GM21423 (cell line): ENCODE data around the gene TMOD3.
"Not testable (repeated sequence)": the region's sequence is repeated elsewhere in the genome, so short reads cannot be mapped to it uniquely, and the experiment has no call there.

Experiments
- ATAC-seq: cut with Tn5 transposase; IDR thresholded peaks from one replicate; pipeline ENCODE4 v1.9.1; 2021; ENCODE audit warnings: mild to moderate bottlenecking, moderate library complexity; ENCODE audit not compliant: unreplicated experiment

The TMOD3 gene

DNA sequence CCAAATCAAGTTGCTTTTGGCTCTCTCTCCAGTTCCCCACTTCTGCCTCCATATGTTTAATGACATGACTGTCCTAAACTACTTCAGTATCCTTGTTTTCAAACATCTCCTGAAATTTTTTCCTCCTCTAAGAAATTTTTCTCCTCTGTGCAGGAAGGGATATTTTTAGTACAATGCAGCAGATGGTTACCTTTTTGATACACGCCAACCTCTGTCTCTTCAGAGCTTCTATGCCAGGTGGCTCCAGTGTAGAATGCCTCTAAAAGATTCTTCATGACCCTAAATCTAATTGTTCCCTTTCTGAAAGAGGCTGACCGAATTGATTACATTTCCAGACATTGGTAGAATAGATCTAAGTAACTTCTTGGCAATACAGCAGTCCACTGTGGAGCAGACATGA, 33.7 kb downstream of the TMOD3 start:
- no peak for ATAC-seq

DNA sequence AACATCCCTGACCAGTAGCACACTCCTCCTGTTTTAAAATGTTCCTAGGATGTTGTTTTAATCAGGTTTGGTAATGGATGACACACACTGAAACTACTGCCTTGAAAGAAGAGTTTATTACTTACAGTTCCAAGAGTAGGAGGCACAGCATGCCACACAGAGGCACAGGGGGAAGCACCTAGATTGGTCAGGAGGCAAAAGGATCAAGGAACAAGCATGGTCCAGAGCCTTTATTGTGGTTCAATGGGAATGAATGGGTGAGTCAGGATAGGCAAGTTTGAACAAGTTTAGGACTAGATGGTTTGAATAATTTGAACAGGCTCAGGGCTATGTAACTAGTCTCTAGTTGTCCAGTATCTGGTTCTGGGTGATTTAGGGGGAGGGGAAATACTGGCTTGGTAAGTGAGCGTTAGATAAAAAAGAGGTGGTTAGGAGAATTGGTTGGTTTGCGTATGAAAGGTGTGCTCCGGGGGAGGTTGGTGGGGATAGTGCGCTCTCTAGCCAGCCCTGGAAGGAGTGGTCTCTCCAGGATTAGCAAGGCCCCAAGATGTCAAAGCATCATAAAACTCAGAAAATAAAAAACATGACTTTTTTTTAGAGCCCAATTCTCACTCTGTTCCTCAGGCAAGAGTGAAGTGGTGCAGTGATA, 35.1 kb downstream of the TMOD3 start:
- ATAC-seq: no peak

DNA sequence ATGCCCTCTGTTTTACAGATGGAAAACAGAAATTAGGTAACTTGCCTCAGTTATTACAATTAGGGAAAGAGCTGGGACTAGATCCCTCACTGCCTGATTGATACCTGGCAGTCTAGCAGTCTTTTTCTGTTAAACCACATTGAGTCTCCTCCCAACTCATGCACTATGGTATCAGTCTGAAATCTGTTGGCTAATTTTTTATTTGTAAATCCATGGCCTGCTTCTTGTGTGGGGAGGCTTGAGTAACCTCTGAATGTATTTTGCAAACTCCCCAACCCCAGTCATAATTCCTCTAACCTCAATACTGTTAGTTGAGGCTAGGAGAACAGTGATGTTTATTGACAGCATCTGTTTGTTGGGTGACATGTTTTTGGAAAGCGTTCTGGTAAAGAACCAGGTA, 35.9 kb downstream of the TMOD3 start:
- ATAC-seq: no peak

DNA sequence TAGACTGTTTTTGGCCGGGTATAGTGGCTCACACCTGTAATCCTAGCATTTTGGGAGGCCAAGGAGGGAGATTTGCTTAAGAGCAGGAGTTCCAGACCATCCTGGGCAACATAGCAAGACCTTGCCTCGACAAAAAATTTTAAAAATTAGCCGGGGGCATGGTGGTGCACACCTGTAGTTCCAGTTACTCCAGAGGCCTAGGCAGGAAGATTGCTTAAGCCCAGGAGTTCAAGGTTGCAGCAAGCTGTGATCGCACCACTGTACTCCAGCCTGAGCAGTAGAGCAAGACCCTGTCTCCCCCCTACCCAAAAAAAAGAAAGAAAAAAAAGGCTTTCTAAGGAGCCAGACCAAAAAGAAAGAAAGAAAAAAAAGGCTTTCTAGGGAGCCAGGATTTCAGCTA, 36.7 kb downstream of the TMOD3 start:
- ATAC-seq: no peak

DNA sequence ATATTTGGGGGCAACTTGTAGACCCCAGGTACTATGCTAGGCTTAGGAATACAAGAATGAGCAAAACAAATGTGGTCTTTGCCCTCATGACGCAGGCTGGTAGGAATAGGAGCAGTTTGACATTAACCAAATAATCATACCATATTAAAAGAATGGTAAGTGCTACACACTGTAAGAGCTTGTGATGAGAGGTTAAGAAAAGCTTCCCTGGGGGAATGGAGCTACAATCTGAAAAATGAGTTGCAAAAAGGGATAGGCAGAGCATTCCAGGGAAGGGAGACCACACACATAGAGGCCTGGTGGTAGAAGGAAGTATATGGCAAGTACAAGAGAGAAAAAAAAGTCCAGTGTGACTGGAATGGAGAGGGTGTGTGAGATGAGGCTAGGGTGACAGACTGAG, 37.3 kb downstream of the TMOD3 start:
- ATAC-seq: no peak

DNA sequence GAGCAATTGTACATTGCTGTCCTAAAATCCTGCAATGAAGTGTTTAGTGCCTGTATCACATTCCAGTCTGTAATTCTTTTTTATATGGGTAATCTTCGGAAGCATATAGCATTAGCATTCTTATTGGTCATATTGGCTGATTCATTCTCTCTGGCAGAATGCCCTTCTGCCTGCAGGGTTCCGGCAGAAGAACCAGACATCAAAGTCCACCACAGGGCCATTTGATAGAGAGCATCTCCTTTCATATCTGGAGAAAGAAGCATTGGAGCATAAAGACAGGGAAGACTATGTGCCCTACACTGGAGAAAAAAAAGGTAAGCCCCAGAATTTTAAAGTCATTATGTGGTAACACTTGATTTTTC, 39.6 kb downstream of the TMOD3 start:
- no peak for ATAC-seq

DNA sequence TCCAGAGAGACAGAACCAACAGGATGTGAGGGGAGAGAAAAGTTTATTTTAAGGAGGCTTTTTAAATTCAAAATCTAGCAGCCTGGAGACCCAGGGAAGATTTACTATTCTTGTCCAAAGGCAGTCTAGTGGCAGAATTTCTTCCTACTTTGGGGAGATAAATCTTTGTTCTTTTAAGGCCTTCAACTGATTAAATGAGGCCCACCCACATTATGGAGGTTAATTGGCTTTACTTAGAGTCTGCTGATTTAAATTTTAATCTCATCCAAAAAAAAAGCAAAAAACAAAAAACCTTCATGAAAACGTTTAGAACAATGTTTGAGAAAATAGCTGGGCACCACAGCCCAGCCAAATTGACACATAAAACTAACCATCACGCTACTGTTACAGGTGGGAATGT, 41.3 kb downstream of the TMOD3 start:
- ATAC-seq: no peak

DNA sequence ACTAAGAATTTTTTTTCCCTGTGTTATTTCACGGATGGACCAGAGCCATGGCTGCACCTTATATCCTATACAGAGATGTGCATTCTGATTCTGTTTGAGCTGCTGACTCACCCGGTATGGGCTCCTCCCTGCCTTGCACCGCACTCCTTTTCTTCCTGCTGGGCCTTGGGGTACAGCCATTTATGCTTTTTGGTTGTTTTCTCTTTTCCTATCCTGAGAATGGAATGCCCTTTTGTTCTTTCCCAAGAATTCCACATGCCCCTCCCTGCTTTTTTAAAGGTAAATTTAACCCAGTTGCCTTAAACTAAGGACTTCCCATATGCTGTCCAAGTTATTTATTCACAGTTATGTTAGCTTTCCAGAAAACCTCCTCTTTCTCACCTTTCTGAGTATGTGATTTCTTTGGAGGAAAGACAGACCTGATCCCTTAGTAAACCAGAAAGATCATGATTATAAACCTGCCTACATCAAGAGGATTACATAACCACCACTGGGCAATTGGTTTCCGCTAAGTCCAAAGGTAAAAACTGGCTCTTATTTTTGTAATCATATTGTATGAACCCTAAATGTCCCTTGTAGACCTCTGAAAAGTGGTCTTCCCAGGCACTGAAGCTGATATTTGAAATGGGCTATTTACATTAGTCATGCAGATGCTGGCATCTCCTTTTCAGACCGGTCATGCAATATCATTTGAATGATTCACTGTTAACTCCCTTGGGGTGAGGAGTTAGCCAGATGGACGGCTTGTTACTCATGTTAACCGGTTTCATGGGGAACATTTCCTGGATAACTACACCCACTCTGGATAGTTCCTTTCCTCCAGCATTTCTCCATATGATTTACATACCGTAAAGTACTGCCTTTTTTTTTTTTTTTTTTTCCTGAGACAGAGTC, 45.5 kb downstream of the TMOD3 start:
- ATAC-seq: no peak

DNA sequence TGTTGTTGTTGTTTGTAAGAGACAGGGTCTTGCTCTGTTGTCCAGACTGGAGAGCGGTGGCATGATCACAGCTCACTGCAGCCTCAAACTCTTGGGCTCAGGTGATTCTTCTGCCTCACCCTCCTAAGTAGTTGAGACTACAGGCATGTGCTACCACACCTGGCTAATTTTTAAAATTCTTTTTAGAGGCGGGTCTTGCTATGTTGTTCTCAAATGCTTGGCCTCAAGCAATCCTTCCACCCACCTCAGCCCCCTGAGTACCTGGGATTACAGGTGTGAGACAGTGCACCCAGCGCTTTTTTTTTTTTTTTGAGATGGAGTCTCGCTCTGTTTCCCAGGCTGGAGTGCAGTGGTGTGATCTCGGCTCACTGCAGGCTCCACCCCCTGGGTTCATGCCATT, 46.7 kb downstream of the TMOD3 start:
- ATAC-seq: no peak

DNA sequence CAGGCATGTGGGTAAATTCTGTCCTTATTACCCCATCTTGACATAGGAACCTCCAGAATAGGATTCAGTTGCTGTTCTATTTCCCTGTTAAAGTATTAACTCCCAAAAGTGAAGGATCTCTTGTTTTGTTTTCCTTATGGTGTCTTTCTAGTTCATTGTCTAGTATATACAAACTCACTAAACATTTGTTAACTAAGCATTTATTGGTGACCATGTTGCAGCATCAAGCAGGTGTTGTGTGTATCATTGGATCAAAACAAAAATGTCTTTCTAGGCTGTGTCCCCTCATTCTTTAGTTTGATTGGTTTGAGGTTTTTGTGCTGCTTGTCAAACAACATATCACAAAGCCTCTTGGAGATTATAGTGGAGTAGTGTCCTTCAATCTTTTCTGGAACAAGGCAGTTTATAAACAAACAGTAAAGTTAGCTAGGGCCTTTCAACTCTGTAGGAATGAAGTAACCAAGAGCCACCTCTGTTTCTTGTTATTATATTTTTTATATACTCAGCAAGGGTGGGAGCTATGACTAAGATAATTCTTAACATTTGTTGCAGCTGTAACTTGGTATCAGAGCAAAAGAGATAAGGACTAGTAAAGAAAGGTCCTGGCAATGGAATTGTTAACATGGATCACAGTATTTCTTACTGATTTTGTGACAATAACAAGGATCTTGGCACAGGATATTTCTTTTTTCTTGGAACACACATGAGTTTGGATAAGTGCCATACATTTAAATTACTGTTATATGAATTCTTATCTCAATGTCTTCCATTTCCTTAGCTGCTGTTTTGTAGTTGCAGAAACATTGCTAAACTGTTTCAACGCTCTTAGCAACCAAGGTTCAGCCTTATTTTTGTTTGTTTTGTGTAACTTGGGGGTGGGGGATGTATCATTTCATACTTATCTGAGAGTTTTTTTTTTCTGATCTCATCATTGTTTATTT, 49.3 kb downstream of the TMOD3 start:
- ATAC-seq: no peak

DNA sequence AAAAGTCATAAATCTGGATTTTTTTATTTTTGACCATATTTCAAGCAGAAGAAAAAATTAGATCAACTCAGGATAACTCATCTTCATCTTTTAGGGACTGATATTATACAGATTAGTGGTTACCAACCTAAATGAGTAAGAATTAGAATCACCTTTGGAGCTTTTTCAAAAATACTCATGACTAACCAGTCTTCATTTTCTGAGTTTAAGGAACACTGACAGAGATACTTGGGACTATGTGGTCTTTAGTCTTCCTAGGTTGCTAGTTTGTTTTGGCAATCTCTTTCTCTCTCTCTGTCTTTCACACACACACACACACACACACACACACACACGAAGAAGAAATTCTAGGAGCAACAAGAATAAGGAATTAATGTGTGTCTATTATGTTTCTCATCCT, 50.1 kb downstream of the TMOD3 start:
- ATAC-seq: no peak

DNA sequence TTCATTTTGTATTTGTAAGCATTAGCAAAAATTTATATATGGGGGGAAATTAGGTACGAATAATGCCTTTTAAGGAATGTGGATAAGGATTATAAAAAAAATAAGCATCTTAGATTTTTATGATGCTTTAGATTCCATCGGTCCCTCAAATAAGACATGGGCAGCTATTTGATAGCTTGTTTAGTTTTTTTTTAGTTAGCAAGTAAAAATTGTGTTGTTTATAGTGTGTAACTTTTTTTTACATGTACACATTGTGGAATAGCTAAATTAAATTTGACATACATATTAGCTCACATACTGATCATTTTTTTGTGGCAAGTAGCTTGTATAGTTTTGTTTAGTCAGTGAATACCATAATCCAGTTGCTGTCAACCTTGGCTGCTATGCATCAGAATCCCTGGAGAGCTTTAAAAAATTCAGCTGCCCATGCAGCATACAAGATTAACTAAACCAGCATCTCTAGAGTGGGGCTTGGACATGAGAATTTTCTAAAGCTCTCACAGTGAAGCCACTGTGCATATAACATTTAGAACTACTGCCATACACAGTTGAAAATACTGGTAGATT, 53.9 kb downstream of the TMOD3 start:
- no peak for ATAC-seq

DNA sequence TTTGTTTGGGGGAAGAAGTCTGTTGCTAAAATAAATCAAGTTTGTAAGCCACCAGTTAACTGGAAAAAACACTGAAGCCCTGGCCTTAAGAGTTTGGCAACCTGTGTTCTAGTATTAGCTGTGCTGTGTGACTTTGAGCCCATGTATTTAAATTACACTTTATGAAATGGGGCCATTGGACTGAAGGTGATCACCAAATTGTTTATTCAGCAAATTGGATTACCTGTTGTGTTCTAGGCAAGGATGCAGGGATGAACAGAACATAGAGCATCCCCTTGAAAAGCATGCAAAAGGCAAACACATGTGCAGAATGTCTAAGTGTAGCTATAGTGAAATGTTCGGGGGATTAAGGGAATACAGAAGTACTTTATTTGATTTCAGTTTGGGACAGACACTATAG, 54.6 kb downstream of the TMOD3 start:
- no peak for ATAC-seq

DNA sequence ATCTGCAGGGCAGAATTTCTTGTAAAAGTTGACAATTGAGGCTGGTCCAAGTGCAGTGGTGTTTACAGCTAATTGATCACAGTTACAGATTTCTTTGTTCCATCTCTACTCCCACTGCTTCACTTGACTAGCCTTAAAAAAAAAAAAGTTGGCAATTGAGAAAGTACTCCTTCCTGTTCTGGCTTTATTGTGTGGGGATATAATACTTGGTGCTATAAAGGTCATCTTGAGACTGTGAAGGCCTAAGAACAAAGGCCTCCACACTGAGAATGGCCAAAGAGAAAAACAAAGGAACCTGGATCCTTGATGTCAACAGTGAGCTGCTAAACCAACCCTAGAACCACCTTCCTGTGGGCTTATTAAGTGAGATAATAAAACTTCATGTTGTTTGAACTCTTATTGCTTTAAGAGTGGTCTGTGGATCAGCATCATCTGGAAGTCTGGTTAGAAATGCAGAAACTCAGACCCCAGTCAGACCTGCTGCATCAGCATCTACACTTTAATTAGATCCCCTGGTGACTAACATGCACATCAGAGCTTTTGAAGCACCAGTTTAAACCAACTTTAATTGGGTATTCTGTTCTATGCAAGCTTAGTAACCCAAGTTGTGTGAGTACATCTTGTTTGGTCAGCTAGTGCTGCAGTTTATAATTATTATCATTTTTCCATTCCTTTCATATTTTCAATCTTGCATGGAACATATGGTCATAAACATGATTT, 55.2 kb downstream of the TMOD3 start:
- no peak for ATAC-seq

DNA sequence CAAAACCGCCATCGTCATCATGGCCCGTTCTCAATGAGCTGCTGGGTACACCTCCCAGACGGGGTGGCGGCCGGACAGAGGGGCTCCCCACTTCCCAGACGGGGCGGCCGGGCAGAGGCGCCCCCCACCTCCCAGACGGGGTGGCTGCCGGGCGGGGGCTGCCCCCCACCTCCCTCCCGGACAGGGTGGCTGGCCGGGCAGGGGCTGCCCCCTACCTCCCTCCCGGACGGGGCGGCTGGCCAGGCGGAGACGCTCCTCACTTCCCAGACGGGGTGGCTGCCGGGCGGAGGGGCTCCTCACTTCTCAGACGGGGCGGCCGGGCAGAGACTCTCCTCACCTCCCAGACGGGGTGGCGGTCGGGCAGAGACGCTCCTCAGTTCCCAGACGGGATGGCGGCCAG, 56.3 kb downstream of the TMOD3 start:
- ATAC-seq: not testable (repeated sequence)

DNA sequence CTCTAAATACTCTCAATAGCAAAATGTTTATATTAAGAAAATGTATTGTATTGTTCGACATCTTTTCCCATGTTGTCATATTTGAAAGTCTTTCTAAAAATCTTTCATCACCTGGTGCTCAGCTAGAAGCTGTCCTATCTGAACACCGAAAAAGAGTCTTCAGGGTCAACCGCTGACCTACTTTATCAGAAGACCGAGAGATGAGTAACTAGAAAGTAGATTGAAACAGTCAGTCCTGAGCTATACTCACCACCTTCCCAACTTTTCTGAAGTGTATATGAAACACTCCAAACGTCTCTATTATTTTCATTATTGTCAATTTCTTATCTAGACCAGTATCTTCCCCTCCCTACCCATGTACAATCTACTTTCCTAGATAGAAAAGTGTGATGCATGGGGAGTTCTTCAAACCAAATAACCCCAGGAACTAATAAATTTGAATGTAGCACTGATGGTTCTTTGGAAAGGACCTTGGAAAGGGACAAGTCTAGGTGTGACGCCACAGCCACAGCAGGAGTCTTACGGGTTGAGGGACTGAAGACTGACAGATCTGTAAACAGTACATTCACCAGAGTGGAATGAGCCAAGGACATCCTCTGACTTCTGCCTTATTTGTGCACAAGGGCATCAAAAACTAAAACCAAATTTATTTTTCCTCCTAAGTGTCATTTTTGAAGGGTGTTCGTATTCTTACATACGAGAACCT, 58.6 kb downstream of the TMOD3 start:
- no peak for ATAC-seq

DNA sequence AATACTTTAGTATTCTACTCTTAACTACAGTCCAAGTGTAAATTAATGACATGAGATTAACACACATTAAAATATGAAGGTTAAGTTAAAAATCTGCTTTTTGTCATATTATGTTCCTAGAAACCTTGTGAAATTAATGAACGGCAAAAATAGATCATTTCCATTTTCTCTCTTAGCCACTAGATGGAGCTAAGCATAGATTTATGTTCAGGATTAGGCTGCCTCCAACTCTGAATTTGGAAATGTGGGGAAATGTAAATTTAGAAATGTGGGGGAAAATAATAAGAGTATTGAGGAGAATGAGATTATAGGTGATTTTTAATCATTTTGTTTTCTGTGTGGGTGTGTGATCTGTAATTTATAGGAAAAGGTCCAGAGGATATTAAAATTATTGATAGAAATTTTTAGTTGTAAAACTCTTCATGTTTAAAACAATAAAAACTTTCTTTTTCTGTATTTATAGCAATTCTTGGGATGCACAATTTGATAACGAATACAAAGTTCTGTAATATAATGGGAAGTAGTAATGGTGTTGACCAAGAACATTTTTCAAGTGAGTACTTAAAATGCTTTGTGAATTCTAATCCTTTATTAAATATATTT, 59.2 kb downstream of the TMOD3 start:
- no peak for ATAC-seq

DNA sequence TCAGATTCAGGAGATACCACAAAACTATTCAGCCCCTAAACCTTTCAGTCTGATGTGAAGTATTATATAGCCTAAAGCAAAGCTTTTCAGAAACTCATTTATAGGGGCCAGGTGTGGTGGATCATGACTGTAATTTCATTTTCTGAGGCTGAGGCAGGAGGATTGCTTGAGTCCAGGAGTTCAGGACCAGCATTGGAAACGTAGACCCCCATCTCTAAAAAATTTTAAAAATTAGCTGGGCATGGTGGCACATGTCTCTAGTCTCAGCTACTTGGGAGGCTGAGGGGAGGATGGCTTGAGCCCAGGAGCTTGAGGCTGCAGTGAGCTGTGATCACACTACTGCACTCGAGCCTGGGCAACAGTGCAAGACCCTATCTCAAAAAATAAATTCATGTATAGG, 60.0 kb downstream of the TMOD3 start:
- no peak for ATAC-seq

DNA sequence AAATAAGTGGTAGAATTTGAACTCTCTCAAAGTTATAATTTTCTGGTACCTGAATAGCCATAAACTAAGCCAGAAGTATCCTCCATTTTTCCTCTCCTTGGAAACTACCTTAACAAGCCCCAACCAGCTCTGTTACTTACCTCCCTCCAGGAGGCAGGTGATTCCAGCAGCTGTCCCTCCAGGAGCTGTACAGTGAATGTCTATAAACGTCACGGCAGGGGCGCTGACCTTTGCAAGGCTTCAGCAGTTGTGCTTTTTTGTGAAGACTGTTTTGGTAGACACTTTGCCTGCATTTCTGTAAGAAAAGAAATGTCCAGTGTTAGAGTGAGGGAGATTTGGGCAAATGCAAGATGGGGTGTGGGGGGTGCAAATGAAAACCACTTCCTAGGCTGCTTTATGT, 75.0 kb downstream of the TMOD3 start:
- no peak for ATAC-seq

DNA sequence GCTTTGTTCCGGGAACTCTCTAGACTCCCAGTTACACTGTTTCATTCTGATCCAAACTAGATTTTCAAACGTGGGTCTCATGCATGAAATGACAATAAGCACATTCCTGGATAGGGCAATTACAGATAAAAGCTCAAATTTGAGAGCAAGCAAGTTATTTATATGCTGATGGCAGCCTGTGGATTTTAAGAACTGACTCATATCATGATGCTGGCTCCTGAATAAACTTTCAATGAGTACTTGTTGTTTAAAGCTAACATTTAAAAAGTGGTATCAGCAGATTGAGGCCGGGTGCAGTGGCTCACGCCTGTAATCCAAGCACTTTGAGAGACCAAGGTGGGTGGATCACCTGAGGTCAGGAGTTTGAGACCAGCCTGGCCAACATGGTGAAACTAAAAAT, 75.5 kb downstream of the TMOD3 start:
- ATAC-seq: no peak
